Measurements from ENCODE around the gene SEC23IP. TPM values are rescaled to one million over a fixed set of nuclear protein-coding genes. Genes with fewer than 3 reads are reported as not detected.
"Not testable (repeated sequence)": the region's sequence is repeated elsewhere in the genome, so short reads cannot be mapped to it uniquely, and the experiment has no call there.

SEC23IP gene
- total RNA-seq, 2 donors from 2014 or later = 54.9 to 57.3 TPM

DNA sequence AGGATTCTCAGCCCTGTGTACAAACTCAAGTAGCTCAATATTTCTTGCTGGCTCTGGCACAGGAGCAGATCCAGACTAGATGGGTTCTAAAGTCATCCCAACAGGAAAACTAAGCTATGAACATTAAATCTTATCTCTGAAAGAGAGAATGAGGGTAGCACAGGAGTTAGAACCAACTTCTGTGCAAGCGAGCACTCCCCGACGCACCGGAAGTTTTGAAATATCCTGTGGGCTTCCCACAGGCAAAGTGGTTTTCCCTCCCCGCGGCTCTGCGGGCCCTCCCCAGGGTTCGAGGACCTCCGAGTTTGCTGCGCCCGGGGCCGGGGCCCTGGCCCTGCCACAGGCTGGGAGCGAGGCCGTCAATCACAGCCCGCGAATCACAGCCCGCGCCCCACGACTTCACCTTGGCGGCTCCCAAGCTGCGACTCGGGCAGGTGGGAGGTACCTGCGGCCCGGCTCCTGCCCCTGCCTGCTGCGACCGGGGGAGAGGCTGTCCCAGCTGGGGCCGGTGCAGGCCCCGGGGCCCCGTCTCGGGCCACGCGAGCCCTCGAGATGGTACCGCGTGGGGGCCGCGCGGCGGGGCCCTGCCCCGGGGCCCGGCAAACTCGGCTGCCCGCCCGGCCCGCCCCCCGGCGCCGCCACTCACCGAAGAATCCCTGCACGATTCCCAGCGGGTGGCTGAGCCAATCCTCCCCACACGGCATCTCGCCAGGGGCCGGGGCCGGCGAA, 20.5 kb upstream of the SEC23IP start:
- intact Hi-C loops (cut with DNase I) = no loop called here
- Histone ChIP-seq H3K9me3 (no peaks in the 10 kb centered on the region), H3K27ac (peak overlapping the region; percentile 91), H3K4me3 (peak overlapping the region; percentile 75), H3K4me1 (peaks cover 6% of the 10 kb centered on the region), H3K36me3 (no peaks in the 10 kb centered on the region), H3K9ac (ENCODE audit: low read depth in 2 of 2, low read length in 2 of 2) (peak overlapping the region; percentile 60 to 85), H3K27me3 (no peaks in the 10 kb centered on the region)
- TF ChIP-seq, protein P1, sequence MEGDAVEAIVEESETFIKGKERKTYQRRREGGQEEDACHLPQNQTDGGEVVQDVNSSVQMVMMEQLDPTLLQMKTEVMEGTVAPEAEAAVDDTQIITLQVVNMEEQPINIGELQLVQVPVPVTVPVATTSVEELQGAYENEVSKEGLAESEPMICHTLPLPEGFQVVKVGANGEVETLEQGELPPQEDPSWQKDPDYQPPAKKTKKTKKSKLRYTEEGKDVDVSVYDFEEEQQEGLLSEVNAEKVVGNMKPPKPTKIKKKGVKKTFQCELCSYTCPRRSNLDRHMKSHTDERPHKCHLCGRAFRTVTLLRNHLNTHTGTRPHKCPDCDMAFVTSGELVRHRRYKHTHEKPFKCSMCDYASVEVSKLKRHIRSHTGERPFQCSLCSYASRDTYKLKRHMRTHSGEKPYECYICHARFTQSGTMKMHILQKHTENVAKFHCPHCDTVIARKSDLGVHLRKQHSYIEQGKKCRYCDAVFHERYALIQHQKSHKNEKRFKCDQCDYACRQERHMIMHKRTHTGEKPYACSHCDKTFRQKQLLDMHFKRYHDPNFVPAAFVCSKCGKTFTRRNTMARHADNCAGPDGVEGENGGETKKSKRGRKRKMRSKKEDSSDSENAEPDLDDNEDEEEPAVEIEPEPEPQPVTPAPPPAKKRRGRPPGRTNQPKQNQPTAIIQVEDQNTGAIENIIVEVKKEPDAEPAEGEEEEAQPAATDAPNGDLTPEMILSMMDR (IDR thresholded peaks at IDR 0.05) = no peak
- peak; percentile 74 for DNase-seq

DNA sequence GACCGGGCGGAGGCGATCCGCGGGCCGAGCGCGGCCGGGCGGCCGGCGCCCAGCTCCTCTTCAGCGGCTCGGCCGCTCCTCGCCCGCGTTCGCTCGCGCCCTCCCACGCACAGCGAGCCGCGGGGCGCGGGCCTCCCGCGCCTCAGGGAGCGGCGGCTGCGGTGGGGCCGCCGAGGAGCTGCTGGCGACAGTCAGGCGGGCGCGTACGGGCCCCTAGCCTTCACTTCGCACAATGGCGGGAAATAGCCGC, 20.0 kb upstream of the SEC23IP start, which contains the start of gene MCMBP:
MCMBP (minus strand) TSS at position 234 of the 250 bp plus-strand sequence. CDS start 259 bp downstream, outside the sequence.
- intact Hi-C loops (cut with DNase I) = no loop called here
- Histone ChIP-seq H3K4me3 (peak within 1 kb of the TSS; percentile 75), H3K27ac (peak within 1 kb of the TSS; percentile 91), H3K4me1 (peaks cover 6% of the 10 kb centered on the region), H3K9ac (ENCODE audit: low read depth in 2 of 2, low read length in 2 of 2) (peak within 1 kb of the TSS; percentile 76 to 85), H3K36me3 (no peaks in the 10 kb centered on the region), H3K27me3 (no peaks in the 10 kb centered on the region), H3K9me3 (no peaks in the 10 kb centered on the region)
- TF ChIP-seq, protein P1 (IDR thresholded peaks at IDR 0.05) = no peak
- DNase-seq = no peak

DNA sequence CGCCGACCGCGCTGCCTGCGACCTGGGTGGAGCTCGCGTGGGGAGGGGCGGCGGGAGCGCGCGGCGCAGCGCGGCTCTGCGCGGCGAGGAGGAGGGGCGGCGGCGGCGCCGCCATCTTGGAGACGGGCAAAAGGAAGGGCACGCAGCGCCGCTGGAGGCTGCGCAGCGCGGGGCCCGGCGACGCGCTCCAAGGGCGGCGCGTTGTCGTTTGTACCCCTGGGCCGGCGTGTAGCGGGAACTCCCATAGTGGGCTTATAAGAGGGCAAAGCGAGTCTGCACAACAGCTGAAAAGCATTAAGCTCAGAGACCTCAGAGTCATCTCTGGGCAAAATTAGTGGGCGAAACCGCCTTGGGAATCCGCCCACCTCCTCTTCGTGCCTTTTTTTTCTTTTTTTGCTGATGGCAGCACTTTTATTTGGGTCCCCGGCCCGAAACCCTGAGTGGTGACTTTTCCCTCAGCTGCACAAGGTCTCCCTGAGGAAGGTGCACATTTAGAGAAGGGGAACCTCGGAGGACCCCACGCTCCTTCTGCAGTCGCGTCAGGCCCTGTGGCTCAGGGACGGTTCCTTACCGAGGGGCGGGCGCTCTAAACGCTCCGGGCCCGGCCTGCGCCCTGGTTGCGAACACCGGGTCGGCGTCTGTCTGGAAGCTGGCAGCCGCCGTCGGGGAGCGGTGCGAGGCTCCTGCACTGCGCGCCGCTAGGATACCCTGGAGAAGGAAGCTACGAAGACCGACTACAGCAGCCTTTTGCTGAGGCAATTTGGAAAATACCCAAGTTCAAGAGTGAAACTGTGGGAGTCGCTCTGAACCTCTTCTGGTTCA, 19.5 kb upstream of the SEC23IP start:
- TF ChIP-seq, protein P1 (IDR thresholded peaks at IDR 0.05) = no peak
- Histone ChIP-seq H3K9ac (ENCODE audit: low read depth in 2 of 2, low read length in 2 of 2) (peak overlapping the region; percentile 76 to 85), H3K4me1 (peaks cover 6% of the 10 kb centered on the region), H3K27ac (peak overlapping the region; percentile 91), H3K27me3 (no peaks in the 10 kb centered on the region), H3K36me3 (no peaks in the 10 kb centered on the region), H3K4me3 (peak overlapping the region; percentile 75), H3K9me3 (no peaks in the 10 kb centered on the region)
- DNase-seq = peak; percentile 87
- intact Hi-C loops (cut with DNase I) = no loop called here

DNA sequence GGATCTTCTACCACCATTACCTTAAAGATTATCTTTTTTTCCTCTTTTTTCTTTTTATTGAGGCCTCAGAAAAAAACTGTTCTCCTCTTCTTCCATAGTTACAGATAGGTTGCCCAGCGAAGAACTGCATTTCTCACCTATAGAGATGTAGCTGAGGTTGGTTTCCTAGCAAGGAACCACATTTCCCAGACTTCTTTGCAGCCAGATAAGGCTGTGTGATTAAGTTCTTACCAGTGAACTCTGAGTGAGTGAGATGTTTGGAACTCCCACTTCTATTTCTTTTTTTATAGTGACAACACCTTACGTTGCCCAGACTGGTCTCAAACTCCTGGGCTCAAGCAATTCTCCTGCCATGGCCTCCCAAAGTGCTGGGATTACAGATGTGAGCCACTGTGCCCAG, 14.0 kb upstream of the SEC23IP start:
- Histone ChIP-seq H3K4me1 (no peaks in the 10 kb centered on the region), H3K27me3 (no peaks in the 10 kb centered on the region), H3K36me3 (no peaks in the 10 kb centered on the region), H3K9ac (ENCODE audit: low read depth in 2 of 2, low read length in 2 of 2) (no peak overlapping the region), H3K27ac (no peak overlapping the region), H3K4me3 (no peak overlapping the region), H3K9me3 (no peaks in the 10 kb centered on the region)
- intact Hi-C loops (cut with DNase I) = no loop called here
- DNase-seq = no peak
- TF ChIP-seq, protein P1 (IDR thresholded peaks at IDR 0.05) = no peak

DNA sequence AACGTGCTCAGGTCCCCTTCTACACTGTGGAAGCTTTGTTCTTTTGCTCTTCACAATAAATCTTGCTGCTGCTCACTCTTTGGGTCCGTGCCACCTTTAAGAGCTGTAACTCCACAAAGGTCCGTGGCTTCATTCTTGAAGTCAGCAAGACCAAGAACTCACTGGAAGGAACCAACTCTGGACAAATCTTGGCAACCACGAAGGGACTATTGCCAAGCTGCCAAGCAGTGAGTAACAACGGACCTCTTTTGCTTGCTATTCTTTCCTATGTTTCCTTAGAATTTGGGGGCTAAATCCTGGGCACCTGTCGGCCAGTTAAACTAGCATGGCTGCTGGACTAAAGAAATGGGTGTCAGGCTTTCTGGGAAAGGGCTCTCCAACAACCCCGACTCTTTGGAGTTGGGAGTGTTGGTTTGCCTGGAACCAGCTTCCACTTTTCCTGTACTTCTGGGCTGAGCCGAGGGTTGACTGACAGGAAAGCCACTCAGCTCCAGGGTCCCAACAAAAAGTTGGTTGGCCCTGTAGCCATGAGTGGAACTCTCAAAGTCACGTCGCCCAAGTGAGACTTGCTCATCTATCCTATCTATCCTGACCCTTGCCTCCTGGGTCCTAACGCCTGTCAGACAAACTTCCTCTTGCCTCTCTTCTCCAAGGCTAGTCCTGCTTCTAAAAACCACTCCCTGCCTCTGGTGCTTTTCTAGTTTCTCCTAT, 8.5 kb upstream of the SEC23IP start:
- H3K27me3 ChIP-seq; H3K36me3 ChIP-seq; H3K4me1 ChIP-seq; H3K9me3 ChIP-seq; intact Hi-C loops (cut with DNase I); H3K9ac ChIP-seq (ENCODE audit: low read depth in 2 of 2, low read length in 2 of 2); H3K27ac ChIP-seq; DNase-seq; H3K4me3 ChIP-seq: not testable (repeated sequence)

DNA sequence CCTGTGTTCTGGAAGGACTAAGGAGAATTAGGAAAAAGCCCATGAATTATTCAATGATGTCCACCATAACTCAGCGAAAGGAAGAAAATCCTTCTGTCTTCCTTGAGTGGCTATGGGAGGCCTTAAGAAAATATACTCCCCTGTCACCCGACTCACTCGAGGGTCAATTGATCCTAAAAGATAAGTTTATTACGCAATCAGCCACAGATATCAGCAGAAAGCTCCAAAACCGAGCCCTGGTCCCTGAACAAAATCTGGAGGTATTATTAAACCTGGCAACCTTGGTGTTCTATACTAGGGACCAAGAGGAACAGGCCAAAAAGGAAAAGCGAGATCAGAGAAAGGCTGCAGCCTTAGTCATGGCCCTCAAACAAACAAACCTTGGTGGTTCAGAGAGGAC, 6.5 kb upstream of the SEC23IP start:
- H3K36me3 ChIP-seq; DNase-seq; intact Hi-C loops (cut with DNase I); H3K4me3 ChIP-seq; H3K9ac ChIP-seq (ENCODE audit: low read depth in 2 of 2, low read length in 2 of 2); H3K27me3 ChIP-seq; H3K9me3 ChIP-seq; H3K27ac ChIP-seq; H3K4me1 ChIP-seq: not testable (repeated sequence)

DNA sequence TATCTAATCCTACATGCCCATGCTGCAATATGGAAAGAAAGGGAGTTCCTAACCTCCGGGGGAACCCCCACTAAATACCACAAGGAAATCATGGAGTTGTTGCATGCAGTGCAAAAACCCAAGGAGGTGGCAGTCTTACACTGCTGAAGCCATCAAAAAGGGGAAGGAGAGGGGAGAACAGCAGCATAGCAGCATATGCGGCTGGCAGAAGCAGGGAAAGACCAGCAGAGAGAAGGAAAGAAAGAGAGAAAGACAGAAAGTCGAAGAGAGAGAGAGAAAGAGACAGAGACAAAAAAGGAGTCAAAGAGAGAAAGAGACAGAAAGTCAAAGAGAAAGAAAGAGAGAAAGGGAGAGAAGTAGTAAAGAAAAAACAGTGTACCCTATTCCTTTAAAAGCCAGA, 3.8 kb upstream of the SEC23IP start:
- H3K27ac ChIP-seq; H3K4me1 ChIP-seq; DNase-seq; intact Hi-C loops (cut with DNase I); H3K27me3 ChIP-seq; H3K36me3 ChIP-seq; H3K9ac ChIP-seq (ENCODE audit: low read depth in 2 of 2, low read length in 2 of 2); H3K9me3 ChIP-seq; H3K4me3 ChIP-seq: not testable (repeated sequence)

DNA sequence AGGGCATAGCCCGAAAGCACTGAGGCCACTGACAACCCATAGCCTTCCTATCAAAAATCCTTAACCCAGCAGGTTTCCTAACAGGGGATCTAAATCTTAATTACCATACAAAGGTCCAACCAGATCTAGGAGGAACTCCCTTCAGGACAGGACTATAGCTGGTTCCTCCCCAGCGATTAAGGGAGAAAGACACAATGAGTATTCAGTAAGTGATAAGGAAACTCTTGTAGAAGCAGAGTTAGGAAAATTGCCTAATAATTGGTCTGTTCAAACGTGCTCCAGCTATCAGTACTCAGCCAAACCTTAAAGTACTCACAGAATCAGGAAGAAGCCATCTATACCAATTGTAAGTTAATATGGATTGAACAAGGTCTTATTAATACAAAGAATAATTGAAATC, 3.3 kb upstream of the SEC23IP start:
- H3K9me3 ChIP-seq; H3K27ac ChIP-seq; intact Hi-C loops (cut with DNase I): not testable (repeated sequence)

DNA sequence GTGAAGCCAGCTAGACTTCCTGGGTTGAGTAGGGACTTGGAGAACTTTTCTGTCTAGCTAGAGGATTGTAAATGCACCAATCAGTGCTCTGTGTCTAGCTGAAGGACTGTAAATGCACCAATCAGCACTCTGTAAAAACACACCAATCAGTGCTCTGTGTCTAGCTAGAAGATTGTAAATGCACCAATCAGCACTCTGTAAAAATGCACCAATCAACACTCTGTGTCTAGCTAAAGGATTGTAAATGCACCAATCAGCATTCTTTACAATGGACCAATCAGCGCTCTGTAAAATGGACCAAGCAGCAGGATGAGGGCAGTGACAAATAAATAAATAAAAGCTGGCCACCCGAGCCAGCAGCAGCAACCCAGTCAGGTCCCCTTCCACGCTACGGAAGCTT, 2.2 kb upstream of the SEC23IP start:
- H3K4me3 ChIP-seq; H3K36me3 ChIP-seq; H3K9me3 ChIP-seq; H3K9ac ChIP-seq (ENCODE audit: low read depth in 2 of 2, low read length in 2 of 2); H3K27ac ChIP-seq; DNase-seq; intact Hi-C loops (cut with DNase I); H3K27me3 ChIP-seq: not testable (repeated sequence)
- peaks cover 13% of the 10 kb centered on the region for H3K4me1 ChIP-seq

More for the DNA sequence above, 3.3 kb upstream of the SEC23IP start:
- not testable (repeated sequence) for H3K27me3 ChIP-seq; H3K36me3 ChIP-seq; H3K4me1 ChIP-seq; H3K4me3 ChIP-seq; DNase-seq; H3K9ac ChIP-seq (ENCODE audit: low read depth in 2 of 2, low read length in 2 of 2)
